Anterior cingulate cortex (tissue), 58 donors: ENCODE data around the gene IFNA4.
"Not testable (repeated sequence)": the region's sequence is repeated elsewhere in the genome, so short reads cannot be mapped to it uniquely, and the experiment has no call there.

Experiments
- DNase-seq, 58 donors: peaks; one replicate each; lab custom pipeline; 2025; lab: John Stamatoyannopoulos, UW

IFNA4 gene

DNA sequence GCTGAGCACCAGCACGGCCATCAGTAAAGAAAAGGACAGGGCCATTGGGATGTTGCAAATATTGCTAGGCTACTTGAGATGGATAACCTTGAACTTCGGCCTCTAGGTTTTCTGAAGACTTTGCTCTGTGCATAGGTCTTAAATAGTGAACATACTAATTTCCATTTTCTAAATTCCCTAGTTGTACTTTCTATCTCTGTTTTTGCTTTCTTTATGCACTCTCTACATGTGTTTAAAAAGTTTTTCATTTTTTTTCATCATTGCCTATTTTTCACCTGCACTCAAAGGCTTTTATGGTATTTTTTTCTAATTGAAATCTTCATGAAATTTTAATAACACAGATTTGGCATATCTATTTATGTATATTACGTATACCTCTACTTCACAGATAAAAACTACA lies at the start of gene IFNA4:
TSS of gene IFNA4 (minus strand) at position 101 of the 400 bp plus-strand sequence. CDS start at position 45, 56 bp downstream.
- DNase-seq: not testable (repeated sequence)

DNA sequence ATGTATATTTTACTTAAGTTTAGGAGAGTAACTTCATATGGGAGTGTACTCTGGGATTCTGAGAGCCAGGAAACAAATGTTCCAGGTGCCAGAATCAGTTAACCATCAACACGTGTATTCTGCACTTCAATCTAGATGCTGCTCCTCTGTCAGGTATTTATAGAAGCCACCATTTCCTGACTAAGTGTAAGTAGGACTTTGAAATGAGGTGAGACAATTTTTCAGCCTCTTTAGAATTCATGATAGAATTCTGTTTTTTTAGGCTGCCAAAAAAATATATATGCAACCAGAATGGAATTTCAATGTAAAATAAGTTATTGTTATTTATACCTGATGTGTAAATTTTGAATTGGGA lies 49.0 kb upstream of the IFNA4 start:
- DNase-seq: not testable (repeated sequence)

DNA sequence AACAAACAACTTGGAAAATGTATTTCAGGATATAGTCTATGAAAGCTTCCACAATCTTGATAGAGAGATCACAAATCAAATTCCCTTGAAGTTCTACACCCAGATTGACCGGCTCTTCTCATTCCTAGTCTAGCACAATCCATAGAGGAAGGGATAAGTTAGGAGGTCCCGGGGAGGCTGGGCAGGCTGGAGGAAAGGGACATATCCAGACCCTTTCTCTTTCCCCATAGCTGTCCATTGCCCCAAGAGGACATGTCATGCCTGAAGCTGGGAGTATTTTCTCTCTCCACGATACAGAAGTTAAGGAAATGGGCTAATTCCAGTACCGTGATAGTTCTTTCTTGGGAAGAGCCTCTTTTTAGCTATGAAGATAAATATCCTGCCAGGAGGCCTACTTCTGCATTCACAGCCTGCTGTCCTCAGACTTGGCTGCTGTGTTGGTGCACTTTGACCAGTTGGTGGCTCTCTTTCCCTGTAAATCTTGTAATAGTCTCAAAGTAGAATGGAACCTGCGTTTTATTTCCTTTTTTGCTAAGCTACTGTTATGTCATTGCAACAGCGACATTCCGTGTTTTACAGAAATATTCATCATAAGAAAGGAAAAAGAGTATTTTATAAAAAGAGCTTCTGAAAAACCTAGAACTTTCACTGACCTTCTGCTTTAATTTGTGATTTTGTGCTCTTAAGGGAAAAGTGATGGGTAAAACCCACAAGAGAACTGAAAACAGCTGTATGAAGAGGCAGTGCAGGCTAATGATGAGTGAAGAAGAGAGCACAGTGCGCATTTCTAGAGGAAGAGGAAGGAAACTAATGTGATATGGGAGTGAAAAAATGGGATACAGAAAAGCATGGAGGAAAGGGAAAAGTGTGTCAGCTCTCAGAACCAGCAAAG lies 48.3 kb upstream of the IFNA4 start:
- DNase-seq: peak in 11 of 58 donors; percentile 2 to 31 (median 5)

DNA sequence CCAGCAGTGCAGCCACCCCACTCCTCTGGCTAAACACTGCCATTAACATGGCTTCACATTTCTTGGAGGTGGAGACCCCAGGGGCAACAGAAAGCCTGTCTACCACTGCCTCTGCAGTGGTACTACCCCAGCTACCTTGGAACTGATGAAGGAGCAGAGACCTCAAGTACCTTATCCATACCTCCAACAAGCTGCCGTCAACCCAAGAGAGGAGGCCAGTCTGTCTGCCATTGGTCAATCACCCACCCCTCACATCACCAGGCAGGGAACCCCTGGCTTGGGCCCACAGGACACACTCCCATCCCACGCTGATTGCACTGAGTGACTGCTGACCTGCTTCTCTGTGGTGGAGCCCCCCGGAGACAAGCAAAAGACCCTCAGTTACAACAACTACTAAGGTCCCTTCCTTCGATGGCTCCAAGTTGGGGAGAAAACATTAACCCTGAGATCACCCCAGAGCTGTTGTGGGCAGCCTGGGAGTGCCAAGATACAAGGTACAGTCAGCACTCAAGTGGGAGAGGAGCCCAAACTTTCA lies 46.8 kb upstream of the IFNA4 start:
- no peak for DNase-seq

DNA sequence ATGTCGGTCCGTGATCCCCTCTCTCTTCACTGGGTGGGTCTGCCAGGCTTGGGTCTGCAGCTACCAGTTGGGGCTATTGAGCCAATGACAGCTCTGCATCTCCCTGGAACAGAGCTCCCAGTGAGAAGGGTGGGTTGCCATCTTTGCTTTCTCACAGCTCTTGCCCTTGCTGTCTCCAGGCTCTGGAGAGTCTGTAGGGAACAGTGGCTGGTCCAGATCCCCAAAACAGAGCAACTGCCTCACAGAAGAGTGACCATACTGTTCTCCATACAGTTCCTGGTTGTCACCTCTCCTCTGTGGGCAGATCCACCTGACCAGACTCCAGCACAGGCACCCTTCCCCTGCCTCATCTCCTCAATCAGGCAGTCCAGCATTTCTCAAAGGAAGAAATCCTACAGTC lies 45.9 kb upstream of the IFNA4 start:
- DNase-seq: no peak

DNA sequence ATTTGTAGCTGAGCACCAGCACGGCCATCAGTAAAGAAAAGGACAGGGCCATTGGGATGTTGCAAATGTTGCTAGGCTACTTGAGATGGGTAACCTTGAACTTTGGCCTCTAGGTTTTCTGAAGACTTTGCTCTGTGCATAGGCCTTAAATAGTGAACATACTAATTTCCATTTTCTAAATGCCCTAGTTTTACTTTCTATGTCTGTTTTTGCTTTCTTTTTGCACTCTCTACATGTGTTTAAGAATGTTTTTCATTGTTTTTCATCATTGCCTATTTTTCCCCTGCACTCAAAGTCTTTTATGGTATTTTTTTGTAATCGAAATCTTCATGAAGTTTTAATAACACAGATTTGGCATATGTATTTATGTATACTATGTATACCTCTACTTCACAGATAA lies 40.7 kb upstream of the IFNA4 start, which contains the start of gene IFNA17:
TSS of gene IFNA17 (minus strand) at position 101 of the 400 bp plus-strand sequence. CDS start at position 52, 49 bp downstream.
- DNase-seq: no peak

DNA sequence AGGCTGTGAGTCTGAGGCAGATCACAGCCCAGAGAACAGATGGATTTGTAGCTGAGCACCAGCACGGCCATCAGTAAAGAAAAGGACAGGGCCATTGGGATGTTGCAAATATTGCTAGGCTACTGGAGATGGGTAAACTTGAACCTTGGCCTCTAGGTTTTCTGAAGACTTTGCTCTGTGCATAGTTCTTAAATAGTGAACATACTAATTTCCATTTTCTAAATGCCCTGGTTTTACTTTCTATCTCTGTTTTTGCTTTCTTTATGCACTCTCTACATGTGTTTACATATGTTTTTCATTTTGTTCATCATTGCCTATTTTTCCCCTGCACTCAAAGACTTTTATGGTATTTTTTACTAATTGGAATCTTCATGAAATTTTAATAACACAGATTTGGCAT lies 29.8 kb upstream of the IFNA4 start, which contains the start of gene IFNA16:
TSS of gene IFNA16 (minus strand) at position 101 of the 400 bp plus-strand sequence. CDS start at position 95, 6 bp downstream.
- not testable (repeated sequence) for DNase-seq

DNA sequence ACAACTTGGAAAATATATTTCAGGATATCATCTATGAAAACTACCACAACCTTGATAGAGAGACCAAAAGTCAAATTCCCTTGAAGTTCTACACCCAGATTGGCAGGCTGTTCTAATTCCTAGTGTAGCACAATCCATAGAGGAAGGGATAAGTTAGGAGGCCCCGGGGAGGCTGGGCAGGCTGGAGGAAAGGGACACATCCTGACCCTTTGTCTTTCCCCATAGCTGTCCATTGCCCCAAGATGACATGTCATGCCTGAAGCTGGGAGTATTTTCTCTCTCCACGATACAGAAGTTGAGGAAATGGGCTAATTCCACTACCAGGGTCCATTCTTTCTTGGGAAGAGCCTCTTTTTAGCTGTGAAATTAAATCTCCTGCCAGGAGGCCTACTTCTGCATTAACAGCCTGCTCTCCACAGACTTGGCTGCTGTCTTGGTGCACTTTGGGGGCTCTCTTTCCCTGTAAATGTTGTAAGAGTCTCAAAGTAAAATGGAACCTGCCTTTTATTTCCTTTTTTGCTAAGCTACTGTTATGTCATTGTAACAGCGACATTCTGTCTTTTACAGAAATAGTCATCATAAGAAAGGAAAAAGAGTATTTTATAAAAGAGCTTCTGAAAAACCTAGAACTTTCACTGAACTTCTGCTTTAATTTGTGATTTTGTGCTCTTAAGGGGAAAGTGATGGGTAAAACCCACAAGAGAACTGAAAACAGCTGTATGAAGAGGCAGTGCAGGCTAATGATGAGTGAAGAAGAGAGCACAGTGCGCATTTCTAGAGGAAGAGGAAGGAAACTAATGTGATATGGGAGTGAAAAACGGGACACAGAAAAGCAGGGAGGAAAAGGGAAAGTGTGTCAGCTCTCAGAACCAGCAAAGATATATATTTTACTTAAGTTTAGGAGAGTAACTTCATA lies 26.3 kb upstream of the IFNA4 start:
- DNase-seq: not testable (repeated sequence)

DNA sequence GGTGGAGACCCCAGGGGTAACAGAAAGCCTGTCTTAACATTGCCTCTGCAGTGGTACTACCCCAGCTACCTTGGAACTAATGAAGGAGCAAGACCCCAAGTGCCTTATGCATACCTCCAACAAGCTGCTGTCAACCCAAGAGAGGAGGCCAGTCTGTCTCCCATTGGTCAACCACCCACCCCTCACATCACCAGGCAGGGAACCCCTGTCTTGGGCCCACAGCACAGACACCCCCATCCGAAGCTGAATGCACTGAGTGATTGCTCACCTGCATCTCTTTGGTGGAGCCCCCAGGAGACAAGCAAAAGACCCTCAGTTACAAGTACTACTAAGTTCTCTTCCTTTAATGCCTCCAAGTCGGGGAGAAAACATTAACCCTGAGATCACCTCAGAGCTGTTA lies 24.8 kb upstream of the IFNA4 start:
- DNase-seq: not testable (repeated sequence)

DNA sequence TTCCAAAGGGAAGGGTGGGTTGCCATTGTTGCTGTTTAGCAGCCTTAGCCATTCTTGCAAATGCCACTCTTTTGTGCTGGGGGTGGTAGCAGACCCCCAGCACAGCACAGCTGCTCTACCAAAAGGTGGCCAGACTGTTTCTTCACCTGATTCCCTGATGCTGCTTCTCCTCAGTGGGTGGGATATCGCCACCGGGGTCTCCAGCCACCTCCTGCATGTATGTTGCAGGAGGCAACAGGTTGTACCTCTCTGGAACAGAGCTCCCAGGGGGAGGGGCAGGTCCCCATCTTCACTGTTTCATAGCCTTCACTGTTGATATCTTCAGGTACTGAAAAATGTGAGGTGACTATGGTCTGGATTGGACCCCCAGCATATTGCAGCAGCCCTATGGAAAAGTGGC lies 23.4 kb upstream of the IFNA4 start:
- not testable (repeated sequence) for DNase-seq

DNA sequence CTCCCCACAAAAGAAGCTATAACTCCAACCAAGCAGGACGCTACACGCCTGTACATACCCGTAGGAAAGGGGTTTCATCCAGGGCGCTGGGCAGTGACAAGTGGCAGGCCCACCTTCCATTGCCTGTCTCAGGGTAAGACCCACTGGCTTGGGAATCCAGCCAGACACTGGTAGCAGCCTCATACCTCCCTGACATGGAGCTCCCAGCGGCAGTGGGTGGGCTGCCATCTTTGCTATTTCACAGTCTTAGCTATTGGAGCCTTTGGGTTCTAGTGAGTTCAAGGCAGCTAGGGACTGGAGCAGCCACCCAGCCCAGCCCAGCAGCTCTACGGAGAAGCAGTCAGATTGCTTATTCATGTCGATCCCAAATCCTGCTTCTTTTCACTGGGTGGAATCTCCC lies 22.9 kb upstream of the IFNA4 start:
- no peak for DNase-seq

DNA sequence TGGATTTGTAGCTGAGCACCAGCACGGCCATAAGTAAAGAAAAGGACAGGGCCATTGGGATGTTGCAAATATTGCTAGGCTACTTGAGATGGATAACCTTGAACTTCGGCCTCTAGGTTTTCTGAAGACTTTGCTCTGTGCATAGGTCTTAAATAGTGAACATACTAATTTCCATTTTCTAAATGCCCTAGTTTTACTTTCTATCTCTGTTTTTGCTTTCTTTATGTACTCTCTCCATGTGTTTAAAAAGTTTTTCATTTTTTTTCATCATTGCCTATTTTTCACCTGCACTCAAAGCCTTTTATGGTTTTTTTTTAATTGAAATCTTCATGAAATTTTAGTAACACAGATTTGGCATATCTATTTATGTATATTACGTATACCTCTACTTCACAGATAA lies 19.7 kb upstream of the IFNA4 start, which contains the start of gene IFNA10:
TSS of gene IFNA10 (minus strand) at position 101 of the 400 bp plus-strand sequence. CDS start at position 55, 46 bp downstream.
- DNase-seq: not testable (repeated sequence)

DNA sequence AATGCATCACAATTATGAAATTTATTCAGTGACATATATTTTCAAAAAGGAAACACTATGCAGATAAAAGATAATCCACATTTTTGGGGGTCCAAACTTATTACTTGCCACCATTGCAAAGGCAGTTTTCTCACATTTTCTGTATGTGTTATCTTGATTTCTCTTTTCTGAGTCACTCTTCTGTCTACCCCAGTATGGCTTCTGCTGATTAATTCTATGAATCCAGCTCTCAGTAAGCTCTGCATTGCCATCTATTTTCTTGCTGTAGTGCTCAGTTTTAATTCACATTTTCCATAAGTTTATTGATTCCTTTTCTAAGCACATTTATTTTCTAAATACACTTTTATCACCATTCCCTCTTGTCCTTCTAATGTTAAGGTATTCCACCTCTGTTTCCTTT lies 17.8 kb upstream of the IFNA4 start:
- no peak for DNase-seq

DNA sequence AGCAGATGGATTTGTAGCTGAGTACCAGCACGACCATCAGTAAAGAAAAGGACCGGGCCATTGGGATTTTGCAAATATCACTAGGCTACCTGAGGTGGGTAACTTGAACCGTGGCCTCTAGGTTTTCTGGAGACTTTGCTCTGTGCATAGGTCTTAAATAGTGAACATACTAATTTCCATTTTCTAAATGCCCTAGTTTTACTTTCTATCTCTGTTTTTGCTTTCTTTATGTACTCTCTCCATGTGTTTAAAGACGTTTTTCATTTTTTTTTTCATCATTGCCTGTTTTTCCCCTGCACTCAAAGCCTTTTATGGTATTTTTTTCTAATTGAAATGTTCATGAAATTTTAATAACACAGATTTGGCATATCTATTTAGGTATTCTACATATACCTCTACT lies 14.7 kb upstream of the IFNA4 start, which contains the start of gene IFNA7:
TSS of gene IFNA7 (minus strand) at position 101 of the 400 bp plus-strand sequence. CDS start at position 61, 40 bp downstream.
- DNase-seq: not testable (repeated sequence)

DNA sequence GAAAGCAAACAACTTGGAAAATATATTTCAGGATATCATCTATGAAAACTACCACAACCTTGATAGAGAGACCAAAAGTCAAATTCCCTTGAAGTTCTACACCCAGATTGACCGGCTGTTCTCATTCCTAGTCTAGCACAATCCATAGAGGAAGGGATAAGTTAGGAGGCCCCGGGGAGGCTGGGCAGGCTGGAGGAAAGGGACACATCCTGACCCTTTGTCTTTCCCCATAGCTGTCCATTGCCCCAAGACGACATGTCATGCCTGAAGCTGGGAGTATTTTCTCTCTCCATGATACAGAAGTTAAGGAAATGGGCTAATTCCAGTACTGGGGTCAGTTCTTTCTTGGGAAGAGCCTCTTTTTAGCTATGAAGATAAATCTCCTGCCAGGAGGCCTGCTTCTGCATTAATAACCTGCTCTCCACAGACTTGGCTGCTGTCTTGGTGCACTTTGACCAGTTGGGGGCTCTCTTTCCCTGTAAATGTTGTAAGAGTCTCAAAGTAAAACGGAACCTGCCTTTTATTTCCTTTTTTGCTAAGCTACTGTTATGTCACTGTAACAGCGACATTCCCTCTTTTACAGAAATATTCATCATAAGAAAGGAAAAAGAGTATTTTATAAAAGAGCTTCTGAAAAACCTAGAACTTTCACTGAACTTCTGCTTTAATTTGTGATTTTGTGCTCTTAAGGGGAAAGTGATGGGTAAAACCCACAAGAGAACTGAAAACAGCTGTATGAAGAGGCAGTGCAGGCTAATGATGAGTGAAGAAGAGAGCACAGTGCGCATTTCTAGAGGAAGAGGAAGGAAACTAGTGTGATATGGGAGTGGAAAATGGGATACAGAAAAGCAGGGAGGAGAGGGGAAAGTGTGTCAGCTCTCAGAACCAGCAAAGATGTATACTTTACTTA lies 7.7 kb upstream of the IFNA4 start:
- peak in 5 of 58 donors; percentile 1 to 25 (median 4) for DNase-seq

DNA sequence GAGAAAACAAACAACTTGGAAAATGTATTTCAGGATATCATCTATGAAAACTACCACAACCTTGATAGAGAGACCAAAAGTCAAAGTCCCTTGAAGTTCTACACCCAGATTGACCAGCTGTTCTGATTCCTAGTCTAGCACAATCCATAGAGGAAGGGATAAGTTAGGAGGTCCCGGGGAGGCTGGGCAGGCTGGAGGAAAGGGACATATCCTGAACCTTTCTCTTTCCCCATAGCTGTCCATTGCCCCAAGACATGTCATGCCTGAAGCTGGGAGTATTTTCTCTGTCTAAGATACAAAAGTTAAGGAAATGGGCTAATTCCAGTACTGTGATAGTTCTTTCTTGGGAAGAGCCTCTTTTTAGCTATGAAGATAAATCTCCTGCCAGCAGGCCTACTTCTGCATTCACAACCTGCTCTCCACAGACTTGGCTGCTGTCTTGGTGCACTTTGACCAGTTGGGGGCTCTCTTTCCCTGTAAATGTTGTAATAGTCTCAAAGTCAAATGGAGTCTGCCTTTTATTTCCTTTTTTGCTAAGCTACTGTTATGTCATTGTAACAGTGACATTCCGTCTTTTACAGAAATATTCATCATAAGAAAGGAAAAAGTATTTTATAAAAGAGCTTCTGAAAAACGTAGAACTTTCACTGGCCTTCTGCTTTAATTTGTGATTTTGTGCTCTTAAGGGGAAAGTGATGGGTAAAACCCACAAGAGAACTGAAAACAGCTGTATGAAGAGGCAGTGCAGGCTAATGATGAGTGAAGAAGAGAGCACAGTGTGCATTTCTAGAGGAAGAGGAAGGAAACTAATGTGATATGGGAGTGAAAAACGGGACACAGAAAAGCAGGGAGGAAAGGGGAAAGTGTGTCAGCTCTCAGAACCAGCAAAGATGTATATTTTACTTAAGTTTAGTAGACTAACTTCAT lies 4.3 kb downstream of the IFNA4 start:
- DNase-seq: peak in 1 of 58 donors; percentile 2

DNA sequence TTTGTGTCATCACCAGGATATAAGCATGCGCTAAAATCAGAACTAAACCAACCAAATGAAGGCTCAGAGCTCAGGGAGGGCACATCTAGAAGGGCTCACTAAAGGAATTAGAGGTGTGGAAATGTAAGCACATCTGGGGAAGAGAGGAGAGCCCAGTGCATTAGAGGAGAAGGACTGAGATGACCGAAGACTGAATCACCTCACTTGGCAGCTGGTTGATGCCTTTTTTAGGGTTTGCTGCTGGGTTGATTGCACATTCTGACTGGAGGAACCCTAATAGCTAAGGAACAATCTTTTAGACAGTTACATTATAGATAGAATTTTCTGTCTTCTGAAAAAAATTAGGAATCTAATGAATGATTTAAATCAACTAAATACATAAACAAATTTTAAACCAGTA lies 12.7 kb downstream of the IFNA4 start:
- DNase-seq: no peak

DNA sequence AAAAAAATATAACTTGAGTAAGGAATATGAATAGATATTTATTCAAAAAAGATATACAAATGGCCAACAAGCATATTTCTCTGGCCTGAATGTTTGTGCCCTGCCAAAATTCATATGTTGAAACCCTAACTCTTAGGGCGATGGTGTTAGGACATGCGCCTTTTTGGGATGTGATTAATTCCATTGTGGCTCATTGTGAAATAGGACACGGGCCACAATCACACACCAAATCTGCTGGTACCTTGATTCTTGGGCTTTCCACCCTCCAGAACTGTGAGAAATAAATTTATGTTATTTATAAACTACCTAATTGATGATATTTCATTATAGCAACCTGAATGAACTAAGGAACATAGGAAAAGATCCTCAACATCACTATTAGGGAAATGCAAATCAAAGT lies 15.2 kb downstream of the IFNA4 start:
- no peak for DNase-seq
